ENCODE results near the gene BICDL1.

Gene BICDL1

DNA sequence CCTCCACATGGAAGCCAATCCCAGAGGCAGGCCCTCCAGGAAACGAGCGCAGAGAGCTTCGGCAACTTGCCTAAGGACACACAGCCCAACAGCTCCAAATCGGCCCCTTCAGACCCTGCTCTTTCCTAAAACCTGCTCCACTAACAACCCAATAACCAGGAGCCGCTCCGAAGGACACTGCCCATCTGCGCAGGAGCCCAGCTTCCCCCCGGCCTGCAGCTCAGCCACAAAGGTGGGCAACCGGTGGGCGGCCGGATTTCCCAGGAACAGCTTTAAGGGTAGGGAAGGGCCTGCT is 114.0 kb downstream of the BICDL1 start:
- no peak for DNase-seq

- no peak for DNase-seq
Measured at GRCh38 chr12:120103371-120103770, 114.3 kb downstream of the BICDL1 start.

- DNase-seq = no peak
Measured at GRCh38 chr12:120106151-120106550, 117.1 kb downstream of the BICDL1 start.

GRCh38 chr12:120109570-120110267 is 120.7 kb downstream of the BICDL1 start:
- no peak for DNase-seq

DNA sequence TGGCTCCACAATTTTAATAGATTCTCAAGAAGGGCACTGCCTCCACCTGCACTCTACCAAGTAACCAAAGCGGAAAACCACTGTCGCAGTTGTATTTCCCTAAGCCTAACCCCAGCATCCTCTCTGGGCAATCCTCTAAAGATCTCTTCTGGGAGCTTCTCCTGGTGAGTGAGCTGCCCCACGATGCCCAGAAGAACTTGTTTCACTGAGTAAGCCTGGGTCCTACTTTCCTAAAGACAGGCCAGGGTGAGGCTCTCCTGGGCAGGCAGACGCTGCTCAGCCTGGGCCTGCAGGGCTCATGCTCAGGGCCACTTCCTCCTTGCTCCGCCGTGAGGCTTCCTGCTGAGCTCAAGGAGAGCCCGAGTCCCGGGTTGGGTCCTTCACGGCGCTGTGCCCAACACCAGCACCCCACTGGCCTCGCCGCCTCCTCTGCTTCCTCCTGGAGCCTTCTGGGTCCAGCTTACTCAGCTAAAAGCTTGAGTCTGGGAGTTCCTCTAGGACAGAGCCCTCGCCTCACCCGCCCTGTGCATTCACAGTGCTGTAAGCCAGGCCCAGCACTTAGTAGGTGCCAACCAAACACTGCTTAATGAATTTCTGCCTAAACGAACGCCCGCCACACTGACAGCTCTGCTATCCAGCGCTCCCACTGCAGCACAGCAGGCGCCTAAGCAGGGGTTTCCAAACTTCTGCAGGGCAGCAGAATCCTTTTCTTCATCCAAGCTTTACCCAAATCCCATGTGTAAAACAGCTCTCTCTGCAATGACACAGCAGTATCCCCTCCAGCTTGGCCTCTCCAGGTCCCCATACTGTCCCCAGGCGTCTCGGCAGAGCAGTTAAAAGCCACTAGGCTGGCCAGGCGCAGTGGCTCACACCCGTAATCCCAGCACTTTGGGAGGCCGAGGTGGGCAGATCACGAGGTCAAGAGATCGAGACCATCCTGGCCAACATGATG is 121.8 kb downstream of the BICDL1 start:
- peak in 4 of 5 experiments; percentile 23 to 74 (median 43) for DNase-seq

DNA sequence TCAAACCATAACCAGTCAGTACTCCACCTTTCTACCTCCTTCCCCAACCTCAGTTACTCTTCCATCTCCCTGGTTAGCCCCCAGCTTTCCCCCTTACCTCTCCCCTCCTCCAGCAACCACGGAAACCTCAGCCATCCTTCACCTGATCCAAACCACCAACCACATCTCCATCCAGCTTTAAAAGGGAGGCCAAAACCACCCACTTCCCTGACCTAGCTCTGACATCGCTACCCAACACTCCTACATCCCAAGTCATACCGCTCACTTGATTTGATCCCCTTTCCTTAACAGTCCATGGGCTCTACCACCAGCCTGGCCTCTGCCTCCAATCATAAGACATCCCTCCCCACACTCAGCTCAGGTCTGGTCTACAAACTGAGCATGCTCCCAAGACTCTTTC is 126.0 kb downstream of the BICDL1 start:
- DNase-seq = peak in 1 of 5 experiments; percentile 22

DNA sequence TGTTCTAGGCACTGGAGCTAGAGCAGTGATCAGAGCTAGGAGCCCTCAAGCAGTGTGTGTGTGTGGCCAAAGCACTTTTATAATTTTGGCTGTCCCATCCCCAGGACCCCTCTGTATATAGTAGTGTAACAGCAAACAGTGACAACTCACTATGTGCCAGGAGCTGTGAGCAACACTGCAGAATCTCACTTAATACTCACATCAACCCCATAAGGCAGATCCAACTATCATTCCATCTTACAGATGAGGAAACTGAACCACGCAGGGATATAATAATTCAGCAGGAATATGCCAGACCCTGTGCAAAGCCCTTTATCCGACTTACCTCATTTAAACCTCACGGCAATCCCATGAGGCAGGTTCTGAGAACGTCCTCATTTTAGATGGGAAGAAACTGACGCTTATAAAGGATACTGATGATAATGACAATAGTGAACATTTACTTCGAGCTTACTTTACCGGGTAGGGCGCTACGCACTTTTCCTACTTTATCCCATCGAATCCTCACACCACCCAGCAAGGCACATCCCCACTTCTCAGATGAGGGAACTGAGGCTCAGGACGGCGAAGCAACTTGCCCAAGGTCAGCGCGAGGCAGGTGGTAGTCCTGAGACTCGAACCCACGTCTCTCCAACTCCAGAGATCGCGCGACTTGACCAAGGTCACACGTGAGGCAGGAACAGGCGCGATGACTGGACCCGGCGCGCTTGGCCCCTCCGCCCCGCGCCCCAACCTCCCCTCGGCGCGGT is 126.8 kb downstream of the BICDL1 start:
- peak in 1 of 5 experiments; percentile 70 for DNase-seq

DNA sequence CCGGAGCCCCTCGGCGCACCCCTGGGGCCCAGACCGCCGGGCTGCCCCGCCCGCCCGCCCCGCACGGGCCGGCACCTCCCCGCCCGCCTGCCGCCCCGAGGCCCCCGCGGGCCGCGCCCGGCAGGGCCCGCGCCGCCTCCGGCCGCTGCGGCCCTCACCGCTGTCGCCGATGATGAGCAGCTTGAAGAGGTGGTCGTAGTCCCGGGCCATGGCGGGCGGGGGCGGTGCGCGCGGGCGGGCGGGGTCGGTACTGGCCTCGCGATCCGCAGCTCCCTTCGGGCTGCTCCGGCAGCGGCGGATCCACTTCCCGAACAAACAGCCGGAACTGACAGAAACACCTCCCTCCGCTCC is 127.4 kb downstream of the BICDL1 start, which contains the start of gene RAB35:
RAB35 (minus strand) TSS at position 313 of the 351 bp plus-strand sequence; CDS start at position 210, 103 bp downstream.
- DNase-seq = no peak

GRCh38 chr12:120116792-120117651 is 128.0 kb downstream of the BICDL1 start:
- DNase-seq = peak; percentile 95 to 97 (median 96)

DNA sequence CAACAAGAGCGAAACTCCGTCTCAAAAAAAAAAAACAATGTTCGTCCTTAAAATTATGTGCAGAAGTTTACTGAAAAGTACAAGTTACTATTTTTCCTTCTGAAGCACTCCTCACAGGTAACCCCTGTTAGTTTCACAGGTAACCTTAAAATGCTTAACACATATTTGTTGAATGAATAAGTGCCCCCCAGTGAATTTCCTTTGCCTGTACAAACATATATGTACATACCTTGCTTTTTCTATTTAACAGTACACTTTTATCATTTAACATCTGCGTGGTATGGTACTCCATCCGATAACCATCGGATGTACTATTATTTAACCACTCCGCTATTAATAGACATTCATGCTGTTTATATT is 128.9 kb downstream of the BICDL1 start:
- no peak for DNase-seq

GRCh38 chr12:120118321-120119061 is 129.5 kb downstream of the BICDL1 start:
- DNase-seq = peak in 1 of 5 experiments; percentile 39

GRCh38 chr12:120119271-120119973 is 130.4 kb downstream of the BICDL1 start:
- peak in 1 of 5 experiments; percentile 78 for DNase-seq

DNA sequence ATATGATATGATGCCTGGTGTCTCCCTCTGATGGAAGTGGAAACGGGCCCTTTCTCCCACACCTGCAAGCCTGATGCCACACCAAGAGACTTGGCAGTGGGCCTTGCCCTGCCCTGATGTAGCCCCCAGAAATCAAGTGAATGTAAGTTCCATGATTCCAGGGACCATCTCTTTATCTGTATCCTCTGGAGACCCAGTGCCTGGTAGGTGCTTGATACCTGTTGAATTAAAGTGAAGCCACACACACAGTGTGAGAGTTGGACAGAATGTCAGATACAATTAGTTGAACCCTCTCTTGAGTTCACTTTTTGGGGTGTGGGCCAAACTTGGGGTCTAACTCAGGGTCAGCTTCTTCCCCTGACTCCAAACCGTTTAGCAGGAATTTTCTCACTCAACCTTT is 132.3 kb downstream of the BICDL1 start:
- no peak for DNase-seq

- DNase-seq = peak in 1 of 5 experiments; percentile 86
Measured at GRCh38 chr12:120121766-120122293, 132.8 kb downstream of the BICDL1 start.

DNA sequence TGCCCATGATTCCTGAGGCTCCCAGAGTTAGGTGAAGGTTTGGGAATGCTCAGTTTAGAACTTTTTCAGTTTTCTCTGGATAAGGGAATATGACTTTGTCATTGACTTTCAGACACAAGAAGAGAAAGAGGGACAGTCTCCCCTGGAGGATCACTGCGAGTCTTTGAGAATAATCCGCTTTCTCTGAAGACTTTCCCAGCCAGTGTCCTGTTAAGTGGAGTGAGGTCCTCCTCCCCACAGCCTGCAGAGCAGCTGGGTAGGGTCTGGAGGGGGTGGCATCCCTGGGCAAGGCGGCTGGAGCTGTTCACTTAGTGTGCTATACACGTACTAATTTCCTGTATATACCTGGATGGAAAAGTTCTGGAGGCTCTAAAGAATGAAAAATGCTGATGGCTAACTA is 136.0 kb downstream of the BICDL1 start:
- DNase-seq = no peak

- DNase-seq = no peak
Measured at GRCh38 chr12:120125792-120126634, 137.0 kb downstream of the BICDL1 start.

GRCh38 chr12:120126635-120127005 is 137.6 kb downstream of the BICDL1 start:
- DNase-seq = no peak

- DNase-seq = no peak
Measured at GRCh38 chr12:120130011-120130410, 141.0 kb downstream of the BICDL1 start.

GRCh38 chr12:120131116-120131515 is 142.1 kb downstream of the BICDL1 start:
- DNase-seq = no peak
